HepG2 (cell line): ENCODE measurements around the gene GPC6. TPM values are rescaled to one million over a fixed set of nuclear protein-coding genes. Genes with fewer than 3 reads are reported as not detected.

Source experiments
- ATAC-seq: fragments of 200-7000 bp; cut with Tn5 transposase; 3 replicates; pipeline ENCODE4 v1.9.1; 2020; ENCODE audit warnings: mild to moderate bottlenecking, moderate library complexity
- BruUV-seq: library from RNA; stranded (reverse); fragments of 400-500 nt; replicated peaks from 2 replicates; lab custom pipeline; 2021; lab: Mats Ljungman, UMichigan
- CTCF ChIA-PET: fragments of 300-600 bp; formaldehyde crosslinking; extraction: SDS; loops from one replicate; lab custom pipeline; 2021; ENCODE audit warnings: low total read pairs, inconsistent platforms, low intra/inter-chr PET ratio; lab: Yijun Ruan, JAX
- POLR2A ChIA-PET: fragments of 350-600 bp; sonication (Branson Sonifier 250); formaldehyde crosslinking; loops from one replicate; lab custom pipeline; 2020; ENCODE audit warnings: antibody characterized with exemption, inconsistent platforms; lab: Yijun Ruan, JAX
- DNase-seq: peaks from one replicate; pipeline ENCODE4 v3.0.0-alpha.2; 2015; ENCODE audit warnings: low spot score
- FAIRE-seq: peaks from 3 replicates; lab custom pipeline; 2011; peaks lifted over from hg19 to GRCh38; lab: Jason Lieb, UNC
- H2AFZ ChIP-seq: one replicate; pipeline ENCODE4 v1.6.1; 2011; ENCODE audit warnings: low read length, inconsistent platforms
- H3K27ac ChIP-seq: fragments of 300-600 bp; 3 replicates; pipeline ENCODE4 v1.8.0; 2011; ENCODE audit warnings: mixed run types, mild to moderate bottlenecking, mixed read lengths, low read length, inconsistent platforms; ENCODE audit not compliant: insufficient read depth; ENCODE audit errors: extremely low read length
- H3K27me3 ChIP-seq, 2 experiments: fragments of 200-600 bp in 1 of 2; 2 replicates in 1 of 2; 3 replicates in 1 of 2; pipeline versions ENCODE4 v1.6.0 to v1.8.0; 2011; ENCODE audit warnings: low read length in 2 of 2, mild to moderate bottlenecking in 2 of 2, moderate library complexity in 2 of 2, inconsistent platforms in 1 of 2; ENCODE audit not compliant: insufficient read depth in 2 of 2, control insufficient read depth in 1 of 2
- H3K36me3 ChIP-seq, 2 experiments: fragments of 200-600 bp in 1 of 2; replicated peaks in 1 of 2; 2 replicates in 1 of 2; 3 replicates in 1 of 2; pipeline versions ENCODE4 v1.5.1 to v1.8.0; 2011; ENCODE audit warnings: low read length in 2 of 2, inconsistent platforms in 1 of 2; ENCODE audit not compliant: insufficient read depth in 2 of 2, control insufficient read depth in 1 of 2
- H3K4me1 ChIP-seq: 2 replicates; pipeline ENCODE4 v1.5.1; 2012; ENCODE audit warnings: low read length, inconsistent platforms; ENCODE audit not compliant: insufficient read depth
- H3K4me2 ChIP-seq: 2 replicates; pipeline ENCODE4 v1.6.0; 2011; ENCODE audit warnings: low read depth, low read length, inconsistent platforms
- H3K4me3 ChIP-seq, 3 experiments: fragments of 200-600 bp in 1 of 3; sonication (generic), shearing (Covaris generic) in 1 of 3; replicated peaks in 1 of 3; 2 replicates each; pipeline ENCODE4 v1.5.1; 2011 to 2016; ENCODE audit warnings: low read length in 3 of 3, inconsistent platforms in 2 of 3, low read depth in 2 of 3, mild to moderate bottlenecking in 2 of 3, control low read depth in 1 of 3, mixed read lengths in 1 of 3; ENCODE audit not compliant: insufficient read depth in 1 of 3
- H3K79me2 ChIP-seq: one replicate; pipeline ENCODE4 v1.6.1; 2011; ENCODE audit warnings: low read length, inconsistent platforms; ENCODE audit not compliant: insufficient read depth
- H3K9ac ChIP-seq: 2 replicates; pipeline ENCODE4 v1.6.0; 2011; ENCODE audit warnings: mild to moderate bottlenecking, low read depth, low read length, inconsistent platforms; ENCODE audit not compliant: insufficient read depth
- H3K9me3 ChIP-seq: 2 replicates; pipeline ENCODE4 v1.5.1; 2012; ENCODE audit warnings: mild to moderate bottlenecking, low read length
- H4K20me1 ChIP-seq: 2 replicates; pipeline ENCODE4 v1.6.0; 2011; ENCODE audit warnings: inconsistent platforms, mild to moderate bottlenecking, low read length, moderate library complexity; ENCODE audit not compliant: insufficient read depth
- CBFB ChIP-seq: sonication (generic); formaldehyde crosslinking; IDR thresholded peaks from 2 replicates; pipeline ENCODE4 v1.4.0; 2020; ENCODE audit warnings: missing genetic modification reagents
- MAFF ChIP-seq: IDR thresholded peaks from 2 replicates; pipeline ENCODE4 v1.6.1; 2011; ENCODE audit warnings: low read depth, low read length, improper control_type of control experiment
- MTA3 ChIP-seq: sonication (generic); formaldehyde crosslinking; IDR thresholded peaks from 2 replicates; pipeline ENCODE4 v1.4.0; 2020; ENCODE audit warnings: missing genetic modification reagents
- NBN ChIP-seq: fragments of 450-650 bp; conservative IDR thresholded peaks from 2 replicates; pipeline ENCODE4 v1.6.1; 2017
- NRL ChIP-seq: sonication (generic); formaldehyde crosslinking; IDR thresholded peaks from 2 replicates; pipeline ENCODE4 v1.5.0; 2020; ENCODE audit warnings: missing genetic modification reagents, mild to moderate bottlenecking, moderate library complexity, borderline replicate concordance
- SMARCE1 ChIP-seq: fragments of 450-650 bp; IDR thresholded peaks from 2 replicates; pipeline ENCODE4 v1.6.1; 2017; ENCODE audit warnings: borderline replicate concordance
- ZNF441 ChIP-seq: sonication (generic); formaldehyde crosslinking; IDR thresholded peaks from 2 replicates; pipeline ENCODE4 v1.7.0; 2021; ENCODE audit warnings: missing genetic modification reagents, borderline replicate concordance
- ZNF451 ChIP-seq: sonication (generic); formaldehyde crosslinking; IDR thresholded peaks from 2 replicates; pipeline ENCODE4 v1.5.0; 2020; ENCODE audit warnings: mild to moderate bottlenecking, missing genetic modification reagents
- ZNF547 ChIP-seq: sonication (generic); formaldehyde crosslinking; IDR thresholded peaks from 2 replicates; pipeline ENCODE4 v1.5.1; 2020; ENCODE audit warnings: mild to moderate bottlenecking, missing genetic modification reagents
- WGBS: methylation state at CpG from one replicate; pipeline ENCODE4 v1.1.6; 2017; ENCODE audit warnings: low lambda C conversion rate; 5-methylcytosine and 5-hydroxymethylcytosine counted together
- in situ Hi-C: cut with HindIII; loops from 2 replicates; pipeline ENCODE4 v1.10.0; 2017; ENCODE audit warnings: low pct_unique_long_range_greater_than_20kb; ENCODE audit not compliant: extremely low pct_ligation_motif_present
- intact Hi-C: fragments of 100-400 bp; cut with micrococcal nuclease; formaldehyde crosslinking; loops from one replicate; pipeline ENCODE4 v1.10.0; 2022; ENCODE audit not compliant: unreplicated experiment
- polyA plus RNA-seq, 8 experiments: library from polyadenylated mRNA; depleted of rRNA in 3 of 8; stranded (reverse) in 7 of 8; unstranded in 1 of 8; fragments of >200 nt; fragmentation: Illumina TruSeq in 4 of 8; extraction: Trizol in 4 of 8; gene quantifications; 2 replicates each; pipeline versions ENCODE4 v1.2.1 to v1.2.3, GENCODE V29; 2011 to 2016; ENCODE audit warnings: low read depth in 4 of 8, missing spikeins in 1 of 8, mixed read lengths in 1 of 8; ENCODE audit not compliant: insufficient read depth in 1 of 8
- total RNA-seq, 5 experiments: library from RNA; depleted of rRNA; stranded (reverse); fragments of >200 nt; fragmentation: Illumina TruSeq; extraction: Trizol; gene quantifications; 2 replicates each; pipeline ENCODE4 v1.2.3, GENCODE V29; 2016; ENCODE audit warnings: low read depth in 1 of 5
- TF ChIP-seq, protein P1 (sequence below): sonication (generic); formaldehyde crosslinking; IDR thresholded peaks from 2 replicates; pipeline ENCODE4 v1.4.0; 2020; ENCODE audit warnings: mild to moderate bottlenecking, missing genetic modification reagents
- TF ChIP-seq, protein P2 (sequence below): sonication (generic); formaldehyde crosslinking; IDR thresholded peaks from 2 replicates; pipeline ENCODE4 v1.5.0; 2020; ENCODE audit warnings: mild to moderate bottlenecking, missing genetic modification reagents

The GPC6 gene
- total and polyA plus RNA-seq, 2 of the 13 experiments (the other 11 are each of a cell fraction or from before 2014, with no cell fraction given), result 24.5 to 33.9 TPM

DNA sequence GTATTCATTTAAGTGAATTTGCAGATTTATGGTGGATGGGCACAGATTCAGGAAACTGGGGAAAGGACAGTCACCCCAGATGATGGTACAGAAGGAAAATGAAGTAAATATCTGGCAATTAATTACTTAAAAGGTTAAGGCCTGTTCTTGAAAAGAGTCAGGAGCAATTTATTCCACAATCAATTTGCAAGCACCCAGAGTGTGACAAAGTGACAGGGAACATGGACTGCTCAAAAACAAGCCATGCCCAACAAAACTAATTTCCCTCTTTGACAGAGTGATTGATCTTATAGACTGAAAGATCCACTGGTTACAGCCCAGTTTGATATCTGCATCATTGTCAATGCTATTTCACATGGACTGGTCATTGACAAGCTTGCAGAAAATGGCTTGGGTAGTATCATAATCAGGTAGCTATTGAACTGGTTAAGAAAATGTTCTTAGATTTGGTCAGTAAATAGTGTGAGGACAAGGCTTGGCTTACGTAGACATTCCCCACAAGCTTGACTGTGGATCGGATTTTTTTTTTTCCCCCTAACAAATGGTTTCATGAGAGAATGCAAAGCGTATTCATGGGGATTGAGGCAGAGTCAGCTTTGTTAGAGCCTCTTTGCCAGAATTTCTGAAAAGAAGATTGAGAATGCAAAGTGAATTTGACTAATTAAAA is 584.6 kb downstream of the GPC6 start:
- no peak for FAIRE-seq
- CTCF ChIA-PET, result no interaction called here
- intact Hi-C loops, result no loop called here
- no peak for DNase-seq
- 95% methylated on average over 3 of the region's 3 CpGs for WGBS
- no peak for ATAC-seq
- Histone ChIP-seq H3K4me2 (no peak overlapping the region), H3K4me1 (peaks cover 8% of the 10 kb centered on the region), H3K79me2 (no peaks in the 10 kb centered on the region), H3K4me3 (no peak overlapping the region), H3K36me3 (no peaks in the 10 kb centered on the region), H3K27ac (no peak overlapping the region), H3K9ac (no peak overlapping the region), H3K9me3 (no peaks in the 10 kb centered on the region), H2AFZ (no peak overlapping the region), H4K20me1 (no peaks in the 10 kb centered on the region), H3K27me3 (no peaks in the 10 kb centered on the region)
- TF ChIP-seq NRL (CRISPR knock-in tag), result no peak
- TF ChIP-seq ZNF441, result no peak
- no peak for TF ChIP-seq MTA3 (CRISPR knock-in tag)
- no peak for TF ChIP-seq ZNF547 (CRISPR knock-in tag)
- TF ChIP-seq SMARCE1, result no peak
- TF ChIP-seq, protein P1, sequence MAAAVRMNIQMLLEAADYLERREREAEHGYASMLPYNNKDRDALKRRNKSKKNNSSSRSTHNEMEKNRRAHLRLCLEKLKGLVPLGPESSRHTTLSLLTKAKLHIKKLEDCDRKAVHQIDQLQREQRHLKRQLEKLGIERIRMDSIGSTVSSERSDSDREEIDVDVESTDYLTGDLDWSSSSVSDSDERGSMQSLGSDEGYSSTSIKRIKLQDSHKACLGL, result no peak
- TF ChIP-seq, protein P2, sequence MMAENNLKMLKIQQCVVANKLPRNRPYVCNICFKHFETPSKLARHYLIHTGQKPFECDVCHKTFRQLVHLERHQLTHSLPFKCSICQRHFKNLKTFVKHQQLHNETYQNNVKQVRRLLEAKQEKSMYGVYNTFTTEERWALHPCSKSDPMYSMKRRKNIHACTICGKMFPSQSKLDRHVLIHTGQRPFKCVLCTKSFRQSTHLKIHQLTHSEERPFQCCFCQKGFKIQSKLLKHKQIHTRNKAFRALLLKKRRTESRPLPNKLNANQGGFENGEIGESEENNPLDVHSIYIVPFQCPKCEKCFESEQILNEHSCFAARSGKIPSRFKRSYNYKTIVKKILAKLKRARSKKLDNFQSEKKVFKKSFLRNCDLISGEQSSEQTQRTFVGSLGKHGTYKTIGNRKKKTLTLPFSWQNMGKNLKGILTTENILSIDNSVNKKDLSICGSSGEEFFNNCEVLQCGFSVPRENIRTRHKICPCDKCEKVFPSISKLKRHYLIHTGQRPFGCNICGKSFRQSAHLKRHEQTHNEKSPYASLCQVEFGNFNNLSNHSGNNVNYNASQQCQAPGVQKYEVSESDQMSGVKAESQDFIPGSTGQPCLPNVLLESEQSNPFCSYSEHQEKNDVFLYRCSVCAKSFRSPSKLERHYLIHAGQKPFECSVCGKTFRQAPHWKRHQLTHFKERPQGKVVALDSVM (CRISPR knock-in tag), result no peak
- no peak for TF ChIP-seq NBN
- no peak for TF ChIP-seq ZNF451 (CRISPR knock-in tag)
- no peak for TF ChIP-seq MAFF
- no peak for TF ChIP-seq CBFB (CRISPR knock-in tag)
- POLR2A ChIA-PET, result interaction anchor here (2.1 kb wide), 1 partner anchor 44 kb away, joined by 5 read pairs; no protein-coding TSS in a partner anchor
- in situ Hi-C loops, result no loop called here
- no TSS peak for BruUV-seq
